IMR-90 (cell line): ENCODE measurements around the gene ADCYAP1R1. TPM values are rescaled to one million over a fixed set of nuclear protein-coding genes. Genes with fewer than 3 reads are reported as not detected.

Experiments used
- ATAC-seq: fragments of 200-7000 bp; cut with Tn5 transposase; 2 replicates; pipeline ENCODE4 v1.9.1; 2020; ENCODE audit warnings: low read depth, mild to moderate bottlenecking, moderate library complexity
- BruUV-seq: library from RNA; stranded (reverse); fragments of 400-500 nt; replicated peaks from 2 replicates; lab custom pipeline; 2021; lab: Mats Ljungman, UMichigan
- CTCF ChIA-PET: fragments of 300-600 bp; formaldehyde crosslinking; extraction: SDS; loops from one replicate; lab custom pipeline; 2021; ENCODE audit warnings: antibody characterized with exemption; lab: Yijun Ruan, JAX
- POLR2A ChIA-PET: fragments of 300-600 bp; sonication (Branson Sonifier 250); formaldehyde crosslinking; loops from one replicate; lab custom pipeline; 2022; ENCODE audit warnings: antibody characterized with exemption; ENCODE audit not compliant: unreplicated experiment; lab: Charles Lee
- DNase-seq: peaks from one replicate; pipeline ENCODE4 v3.0.0; 2013
- H2AFZ ChIP-seq: replicated peaks from 2 replicates; pipeline ENCODE3; 2013; ENCODE audit warnings: low read length, mild to moderate bottlenecking; ENCODE audit not compliant: poor library complexity
- H2AK5ac ChIP-seq: 2 replicates; pipeline ENCODE4 v1.6.1; 2013; ENCODE audit warnings: low read depth, low read length, inconsistent platforms
- H2AK9ac ChIP-seq: replicated peaks from 2 replicates; pipeline ENCODE3; 2013; ENCODE audit warnings: mild to moderate bottlenecking, low read depth, low read length, moderate library complexity; ENCODE audit not compliant: poor library complexity
- H2BK120ac ChIP-seq: 2 replicates; pipeline ENCODE4 v1.6.1; 2013; ENCODE audit warnings: low read depth, low read length, inconsistent platforms
- H2BK15ac ChIP-seq: 3 replicates; pipeline ENCODE4 v1.6.1; 2013; ENCODE audit warnings: low read depth, low read length, inconsistent platforms
- H2BK20ac ChIP-seq: 2 replicates; pipeline ENCODE4 v1.6.1; 2013; ENCODE audit warnings: low read depth, mild to moderate bottlenecking, inconsistent platforms, low read length, moderate library complexity
- H2BK5ac ChIP-seq: 2 replicates; pipeline ENCODE4 v1.6.1; 2013; ENCODE audit warnings: mild to moderate bottlenecking, low read depth, low read length, inconsistent platforms; ENCODE audit not compliant: poor library complexity, severe bottlenecking
- H3K14ac ChIP-seq: replicated peaks from 2 replicates; pipeline ENCODE4 v1.6.1; 2013; ENCODE audit warnings: low read depth, low read length, inconsistent platforms
- H3K18ac ChIP-seq: 2 replicates; pipeline ENCODE4 v1.6.1; 2013; ENCODE audit warnings: low read depth, low read length, control low read depth
- H3K23ac ChIP-seq: 2 replicates; pipeline ENCODE4 v1.6.1; 2013; ENCODE audit warnings: low read depth, low read length, inconsistent platforms
- H3K27ac ChIP-seq: 2 replicates; pipeline ENCODE4 v1.5.1; 2013; ENCODE audit warnings: mild to moderate bottlenecking, control low read depth, low read length; ENCODE audit not compliant: insufficient read depth
- H3K27me3 ChIP-seq: 2 replicates; pipeline ENCODE4 v1.6.1; 2013; ENCODE audit warnings: low read length; ENCODE audit not compliant: control insufficient read depth, insufficient read depth
- H3K36me3 ChIP-seq: 2 replicates; pipeline ENCODE4 v1.6.1; 2013; ENCODE audit warnings: low read length, mixed read lengths; ENCODE audit not compliant: control insufficient read depth, insufficient read depth
- H3K4ac ChIP-seq: 2 replicates; pipeline ENCODE4 v1.6.1; 2013; ENCODE audit warnings: low read depth, low read length, inconsistent platforms
- H3K4me1 ChIP-seq: 2 replicates; pipeline ENCODE4 v1.6.1; 2013; ENCODE audit warnings: low read length, mixed read lengths; ENCODE audit not compliant: control insufficient read depth, insufficient read depth
- H3K4me2 ChIP-seq: 2 replicates; pipeline ENCODE4 v1.6.1; 2013; ENCODE audit warnings: low read depth, mild to moderate bottlenecking, control low read depth, low read length, moderate library complexity
- H3K4me3 ChIP-seq: 2 replicates; pipeline ENCODE4 v1.5.1; 2013; ENCODE audit warnings: low read depth, mild to moderate bottlenecking, control low read depth, low read length, moderate library complexity; ENCODE audit not compliant: insufficient read depth
- H3K56ac ChIP-seq: 2 replicates; pipeline ENCODE4 v1.6.1; 2013; ENCODE audit warnings: low read length, inconsistent platforms; ENCODE audit not compliant: insufficient read depth; ENCODE audit errors: extremely low read depth
- H3K79me1 ChIP-seq, 2 experiments: 2 replicates each; pipeline ENCODE4 v1.6.1; 2013; ENCODE audit warnings: low read length in 2 of 2, inconsistent platforms in 1 of 2, low read depth in 1 of 2
- H3K9ac ChIP-seq: 2 replicates; pipeline ENCODE4 v1.6.1; 2013; ENCODE audit warnings: low read depth, low read length, control low read depth
- H3K9me1 ChIP-seq: 2 replicates; pipeline ENCODE4 v1.6.1; 2013; ENCODE audit warnings: low read length, inconsistent platforms; ENCODE audit not compliant: insufficient read depth
- H3K9me3 ChIP-seq: 2 replicates; pipeline ENCODE4 v1.6.1; 2013; ENCODE audit warnings: low read length; ENCODE audit not compliant: control insufficient read depth, insufficient read depth
- H4K20me1 ChIP-seq: 2 replicates; pipeline ENCODE4 v1.6.1; 2013; ENCODE audit warnings: low read length, inconsistent platforms; ENCODE audit not compliant: insufficient read depth
- H4K5ac ChIP-seq: 2 replicates; pipeline ENCODE4 v1.6.1; 2013; ENCODE audit warnings: mild to moderate bottlenecking, low read depth, low read length, control low read depth
- H4K8ac ChIP-seq, 2 experiments: 2 replicates each; pipeline ENCODE4 v1.6.1; 2013; ENCODE audit warnings: low read depth in 2 of 2, low read length in 2 of 2, control low read depth in 1 of 2, inconsistent platforms in 1 of 2
- H4K91ac ChIP-seq: 2 replicates; pipeline ENCODE4 v1.6.1; 2013; ENCODE audit warnings: low read depth, low read length, inconsistent platforms; ENCODE audit not compliant: insufficient read depth
- BHLHE40 ChIP-seq: fragments of 150-350 bp; IDR thresholded peaks from 2 replicates; pipeline ENCODE4 v1.6.1; 2016; ENCODE audit warnings: mild to moderate bottlenecking, low read depth, low read length
- CHD1 ChIP-seq: IDR thresholded peaks from 2 replicates; pipeline ENCODE4 v1.6.1; 2012; ENCODE audit warnings: low read depth, low read length, improper control_type of control experiment
- MAFK ChIP-seq: IDR thresholded peaks from 2 replicates; pipeline ENCODE4 v1.6.1; 2012; ENCODE audit warnings: low read depth, low read length, improper control_type of control experiment
- MAZ ChIP-seq: IDR thresholded peaks from 2 replicates; pipeline ENCODE4 v1.6.1; 2012; ENCODE audit warnings: low read depth, mild to moderate bottlenecking, low read length, improper control_type of control experiment, moderate library complexity, borderline replicate concordance
- MXI1 ChIP-seq: IDR thresholded peaks from 2 replicates; pipeline ENCODE4 v1.6.1; 2012; ENCODE audit warnings: low read depth, mild to moderate bottlenecking, low read length, moderate library complexity, borderline replicate concordance
- POLR2A ChIP-seq: IDR thresholded peaks from 2 replicates; pipeline ENCODE4 v1.6.1; 2012; ENCODE audit warnings: mild to moderate bottlenecking, low read depth, low read length
- RAD21 ChIP-seq: IDR thresholded peaks from 2 replicates; pipeline ENCODE4 v1.6.1; 2012; ENCODE audit warnings: low read length, improper control_type of control experiment
- RCOR1 ChIP-seq: IDR thresholded peaks from 2 replicates; pipeline ENCODE4 v1.6.1; 2012; ENCODE audit warnings: mild to moderate bottlenecking, low read length, improper control_type of control experiment; ENCODE audit not compliant: insufficient replicate concordance
- RFX5 ChIP-seq: IDR thresholded peaks from 2 replicates; pipeline ENCODE4 v1.8.0; 2012; ENCODE audit warnings: low read depth, mild to moderate bottlenecking, low read length, moderate library complexity
- SMC3 ChIP-seq: fragments of 150-350 bp; IDR thresholded peaks from 2 replicates; pipeline ENCODE4 v1.6.1; 2016; ENCODE audit warnings: low read depth, mild to moderate bottlenecking, antibody characterized with exemption, low read length, moderate library complexity
- WGBS, 2 experiments: methylation state at CpG; one replicate each; pipeline versions ENCODE4 v1.1.5 to v1.1.7; 2013; ENCODE audit warnings: missing lambda C conversion rate in 2 of 2; ENCODE audit not compliant: insufficient read length in 1 of 2; ENCODE audit errors: extremely low coverage in 2 of 2; 5-methylcytosine and 5-hydroxymethylcytosine counted together
- dilution Hi-C: fragments of 300-500 bp; cut with HindIII; formaldehyde crosslinking; loops from one replicate; pipeline ENCODE4 v1.14.3; 2018; ENCODE audit warnings: low sequenced_read_pairs; ENCODE audit not compliant: unreplicated experiment
- in situ Hi-C: fragments of 300-500 bp; cut with MboI; formaldehyde crosslinking; loops from 3 replicates; pipeline ENCODE4 v1.14.3; 2019; ENCODE audit warnings: low sequenced_read_pairs, inconsistent platforms, mixed read lengths
- intact Hi-C: fragments of 100-400 bp; cut with micrococcal nuclease; formaldehyde crosslinking; loops from 2 replicates; pipeline ENCODE4 v1.10.0; 2022
- polyA plus RNA-seq, 3 experiments: library from polyadenylated mRNA; depleted of rRNA; stranded (reverse); fragments of >200 nt; gene quantifications; 2 replicates each; pipeline ENCODE4 v1.2.3, GENCODE V29; 2012; ENCODE audit warnings: low replicate concordance in 1 of 3
- total RNA-seq: library from RNA; depleted of rRNA; stranded (reverse); fragments of >200 nt; gene quantifications from 2 replicates; pipeline ENCODE4 v1.2.3, GENCODE V29; 2012
- TF ChIP-seq, protein P1 (sequence below): fragments of 150-350 bp; IDR thresholded peaks from 2 replicates; pipeline ENCODE4 v1.6.1; 2016; ENCODE audit warnings: low read depth, mild to moderate bottlenecking, low read length, moderate library complexity, borderline replicate concordance
- TF ChIP-seq, protein P2 (sequence below): fragments of 150-350 bp; IDR thresholded peaks from 2 replicates; pipeline ENCODE4 v1.6.1; 2017; ENCODE audit warnings: mild to moderate bottlenecking, antibody characterized with exemption, low read length, low read depth

Gene ADCYAP1R1
- total and polyA plus RNA-seq, 2 of the 4 experiments (the other 2 are of a cell fraction): not detected

DNA sequence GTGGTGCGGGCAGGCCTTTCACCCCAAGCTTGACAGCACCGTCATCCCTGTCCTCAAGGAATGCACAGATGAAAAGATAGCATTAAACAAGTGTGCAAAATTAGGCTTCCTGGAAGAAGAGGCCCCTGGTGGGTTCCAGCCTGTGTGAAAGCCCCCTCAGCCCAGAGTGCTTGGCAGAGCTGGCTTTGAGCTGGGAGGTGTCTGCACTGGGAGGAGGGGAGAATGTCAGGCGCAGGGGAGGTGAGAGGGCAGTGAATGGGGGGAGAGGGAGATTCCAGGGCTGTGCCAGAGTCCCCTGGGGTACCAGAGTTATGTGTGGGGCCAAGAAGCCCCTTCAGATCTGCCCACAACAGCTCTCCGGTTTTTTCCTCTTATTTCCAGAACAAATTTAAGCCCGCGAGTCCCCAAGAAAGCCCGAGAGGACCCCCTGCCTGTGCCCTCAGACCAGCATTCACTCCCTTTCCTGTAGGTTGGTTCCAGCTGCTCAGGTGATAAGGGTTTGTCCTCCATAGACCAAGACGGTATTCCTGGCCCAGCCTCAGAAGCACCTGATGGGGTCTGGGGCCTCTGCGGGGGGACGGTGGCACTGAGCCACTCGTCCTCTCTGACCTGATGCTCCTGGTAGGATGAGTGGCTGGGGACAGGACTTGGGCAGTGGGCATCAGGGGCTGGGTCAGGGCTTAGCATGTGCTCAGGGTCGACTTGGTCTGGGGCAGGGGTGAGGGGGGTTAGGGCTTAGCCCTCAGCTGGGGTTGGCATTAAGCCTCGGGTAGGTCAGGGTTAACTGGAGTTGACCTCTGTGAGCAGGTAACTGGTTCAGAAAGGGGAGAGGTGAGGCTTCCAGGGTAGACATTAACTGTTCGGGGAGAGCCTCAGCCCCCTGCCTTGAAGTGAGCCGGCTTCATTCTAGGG, 43.4 kb downstream of the ADCYAP1R1 start:
- Histone ChIP-seq H2AFZ (no peak overlapping the region), H3K4ac (no peak overlapping the region), H2BK5ac (no peak overlapping the region), H4K91ac (no peak overlapping the region), H2BK120ac (no peak overlapping the region), H3K79me1 (no peaks in the 10 kb centered on the region), H3K27me3 (no peaks in the 10 kb centered on the region; the same call in 1 of the 2 replicates), H3K18ac (no peak overlapping the region), H4K20me1 (no peaks in the 10 kb centered on the region), H3K36me3 (no peaks in the 10 kb centered on the region), H3K4me2 (no peak overlapping the region), H3K4me3 (no peak overlapping the region), H3K14ac (no peak overlapping the region), H2BK20ac (no peak overlapping the region), H3K9me1 (no peaks in the 10 kb centered on the region), H2AK9ac (no peak overlapping the region), H3K56ac (no peak overlapping the region), H3K9me3 (no peaks in the 10 kb centered on the region), H3K4me1 (no peaks in the 10 kb centered on the region), H2BK15ac (no peak overlapping the region), H3K23ac (no peak overlapping the region), H2AK5ac (no peak overlapping the region), H3K27ac (no peak overlapping the region), H4K8ac (no peak overlapping the region), H3K9ac (no peak overlapping the region), H4K5ac (no peak overlapping the region)
- POLR2A ChIA-PET: no interaction called here
- CTCF ChIA-PET: no interaction called here
- dilution Hi-C loops (no loop called here), intact Hi-C loops (no loop called here), in situ Hi-C loops (no loop called here)
- BruUV-seq: no TSS peak
- 80% methylated on average over 2 of the region's 15 CpGs; no CpG with 5 or more reads in 1 of the 2 experiments for WGBS, 2 experiments
- DNase-seq (no peak), ATAC-seq (no peak)
- TF ChIP-seq MXI1: no peak
- TF ChIP-seq, protein P1, sequence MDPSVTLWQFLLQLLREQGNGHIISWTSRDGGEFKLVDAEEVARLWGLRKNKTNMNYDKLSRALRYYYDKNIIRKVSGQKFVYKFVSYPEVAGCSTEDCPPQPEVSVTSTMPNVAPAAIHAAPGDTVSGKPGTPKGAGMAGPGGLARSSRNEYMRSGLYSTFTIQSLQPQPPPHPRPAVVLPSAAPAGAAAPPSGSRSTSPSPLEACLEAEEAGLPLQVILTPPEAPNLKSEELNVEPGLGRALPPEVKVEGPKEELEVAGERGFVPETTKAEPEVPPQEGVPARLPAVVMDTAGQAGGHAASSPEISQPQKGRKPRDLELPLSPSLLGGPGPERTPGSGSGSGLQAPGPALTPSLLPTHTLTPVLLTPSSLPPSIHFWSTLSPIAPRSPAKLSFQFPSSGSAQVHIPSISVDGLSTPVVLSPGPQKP: no peak
- no peak for TF ChIP-seq CHD1
- TF ChIP-seq MAFK: no peak
- no peak for TF ChIP-seq MAZ
- no peak for TF ChIP-seq POLR2A
- TF ChIP-seq BHLHE40: no peak
- TF ChIP-seq, protein P2, sequence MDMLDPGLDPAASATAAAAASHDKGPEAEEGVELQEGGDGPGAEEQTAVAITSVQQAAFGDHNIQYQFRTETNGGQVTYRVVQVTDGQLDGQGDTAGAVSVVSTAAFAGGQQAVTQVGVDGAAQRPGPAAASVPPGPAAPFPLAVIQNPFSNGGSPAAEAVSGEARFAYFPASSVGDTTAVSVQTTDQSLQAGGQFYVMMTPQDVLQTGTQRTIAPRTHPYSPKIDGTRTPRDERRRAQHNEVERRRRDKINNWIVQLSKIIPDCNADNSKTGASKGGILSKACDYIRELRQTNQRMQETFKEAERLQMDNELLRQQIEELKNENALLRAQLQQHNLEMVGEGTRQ: no peak
- TF ChIP-seq RAD21: no peak
- no peak for TF ChIP-seq RCOR1
- TF ChIP-seq SMC3: no peak
- TF ChIP-seq RFX5: no peak
